ENCODE results near the gene BCAS1.
"Not testable (repeated sequence)": the region's sequence is repeated elsewhere in the genome, so short reads cannot be mapped to it uniquely, and the experiment has no call there.

Gene BCAS1

GRCh38 chr20:54014293-54014926 is 56.0 kb downstream of the BCAS1 start:
- no peak for DNase-seq (ENCODE audit: low spot score)

DNA sequence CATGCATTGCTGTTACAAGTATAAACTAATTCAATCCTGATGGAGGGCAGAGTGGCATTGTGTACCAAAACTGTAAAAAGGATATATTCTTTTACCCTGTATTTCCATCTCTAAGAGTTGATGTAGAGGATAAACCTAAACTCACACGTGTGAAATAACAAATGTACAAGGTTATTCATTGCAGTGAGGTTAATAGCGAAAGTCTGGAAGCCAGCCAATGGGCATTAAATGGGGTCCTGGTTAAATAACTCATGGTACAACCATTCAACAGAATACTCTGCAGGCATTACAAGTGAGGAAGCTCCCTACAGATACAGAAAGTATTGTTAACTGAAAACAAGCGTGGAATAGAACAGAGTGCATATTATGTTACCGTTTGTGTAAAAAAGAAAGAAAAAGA is 56.9 kb downstream of the BCAS1 start:
- no peak for DNase-seq (ENCODE audit: low spot score)

GRCh38 chr20:54011346-54011745 is 59.0 kb downstream of the BCAS1 start:
- DNase-seq (ENCODE audit: low spot score), result no peak

GRCh38 chr20:54006216-54006615 is 64.2 kb downstream of the BCAS1 start:
- DNase-seq (ENCODE audit: low spot score), result not testable (repeated sequence)

- DNase-seq (ENCODE audit: low spot score), result no peak
These were observed 64.9 kb downstream of the BCAS1 start for GRCh38 chr20:54005524-54005923.

DNA sequence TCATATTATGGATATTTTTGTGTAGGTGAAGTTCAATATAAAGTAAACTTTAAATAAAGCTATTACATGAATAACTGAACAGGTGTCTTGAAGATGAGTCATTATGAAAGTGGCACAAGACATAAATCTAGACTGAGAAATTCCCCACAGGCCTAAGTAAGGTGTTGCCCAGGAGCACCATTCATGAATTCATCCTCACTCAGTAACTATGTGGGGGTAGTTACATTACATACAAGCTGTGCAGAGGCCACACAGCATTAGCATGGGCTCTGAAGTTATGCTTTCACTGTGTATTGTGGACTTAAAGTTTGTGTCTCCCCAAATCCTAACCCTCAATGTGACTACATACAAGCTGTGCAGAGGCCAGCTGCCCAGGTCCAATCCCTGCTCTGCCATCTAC is 65.9 kb downstream of the BCAS1 start:
- no peak for DNase-seq (ENCODE audit: low spot score)

GRCh38 chr20:54002741-54003140 is 67.7 kb downstream of the BCAS1 start:
- DNase-seq (ENCODE audit: low spot score), result no peak

DNA sequence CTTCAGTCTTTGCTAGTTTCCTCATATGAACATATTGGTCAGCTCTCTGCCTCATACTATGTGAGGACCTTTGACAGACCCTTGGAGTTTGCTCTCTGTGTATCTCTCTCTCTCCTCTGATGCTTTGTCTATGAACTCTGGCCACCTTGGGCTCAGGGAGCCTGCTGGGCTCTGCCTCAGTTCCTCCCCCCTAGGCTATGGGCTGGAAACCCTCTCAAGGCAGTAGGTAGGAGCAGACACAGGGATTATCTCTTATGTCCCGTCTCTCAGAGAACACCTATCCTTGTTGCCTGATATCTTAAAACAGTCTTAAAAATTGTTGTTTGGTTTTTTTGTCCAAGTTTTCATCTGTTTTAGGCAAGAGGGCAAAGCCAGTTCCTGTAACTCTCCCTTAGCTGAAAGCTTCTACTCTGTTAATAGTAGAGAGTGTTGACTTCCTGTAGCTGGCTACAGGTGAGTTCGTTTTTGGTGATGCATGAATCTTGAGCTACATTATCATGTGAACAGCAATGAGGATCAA is 68.3 kb downstream of the BCAS1 start:
- DNase-seq (ENCODE audit: low spot score), result no peak

DNA sequence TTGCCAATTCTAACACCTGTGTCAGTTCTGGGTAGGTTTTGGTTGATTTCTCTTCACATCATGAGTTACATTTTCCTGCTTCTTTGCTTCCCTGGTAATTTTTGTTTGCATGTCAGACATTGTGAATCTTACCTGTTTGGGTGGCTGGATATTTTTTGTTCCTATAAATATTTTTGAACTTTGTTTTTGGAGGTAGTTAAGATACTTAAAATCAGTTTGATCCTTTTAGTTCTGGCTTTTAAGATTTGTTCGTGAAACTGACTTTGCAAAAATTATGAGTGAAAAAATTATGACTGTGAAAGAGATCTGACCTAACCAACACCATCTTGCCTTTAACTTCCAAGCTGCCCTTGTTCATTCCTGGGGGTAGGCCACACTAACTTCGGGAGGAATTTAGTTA is 69.5 kb downstream of the BCAS1 start:
- no peak for DNase-seq (ENCODE audit: low spot score)

- DNase-seq (ENCODE audit: low spot score), result no peak
These were observed 70.1 kb downstream of the BCAS1 start for GRCh38 chr20:54000262-54000661.

DNA sequence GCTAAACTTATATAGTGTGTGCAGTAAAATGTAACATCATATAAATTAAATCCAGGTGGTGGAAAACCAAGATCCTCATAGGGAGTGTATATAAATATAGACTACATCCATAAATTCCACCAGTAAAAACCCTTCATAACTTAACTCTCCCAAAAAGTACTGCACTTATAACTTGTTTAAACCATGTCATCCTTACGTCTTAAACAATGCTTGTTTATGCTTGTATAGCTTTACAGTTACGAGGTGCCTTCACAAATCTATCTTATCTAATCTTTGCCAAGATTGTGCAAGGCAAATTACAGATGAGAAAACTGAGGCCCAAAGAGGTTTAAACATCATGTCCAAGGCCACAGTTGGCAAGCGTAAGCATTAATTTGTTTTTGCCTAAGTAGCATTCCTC is 71.3 kb downstream of the BCAS1 start:
- no peak for DNase-seq (ENCODE audit: low spot score)

GRCh38 chr20:53996584-53997486 is 73.6 kb downstream of the BCAS1 start:
- no peak for DNase-seq (ENCODE audit: low spot score)

GRCh38 chr20:53995949-53996348 is 74.4 kb downstream of the BCAS1 start:
- no peak for DNase-seq (ENCODE audit: low spot score)

DNA sequence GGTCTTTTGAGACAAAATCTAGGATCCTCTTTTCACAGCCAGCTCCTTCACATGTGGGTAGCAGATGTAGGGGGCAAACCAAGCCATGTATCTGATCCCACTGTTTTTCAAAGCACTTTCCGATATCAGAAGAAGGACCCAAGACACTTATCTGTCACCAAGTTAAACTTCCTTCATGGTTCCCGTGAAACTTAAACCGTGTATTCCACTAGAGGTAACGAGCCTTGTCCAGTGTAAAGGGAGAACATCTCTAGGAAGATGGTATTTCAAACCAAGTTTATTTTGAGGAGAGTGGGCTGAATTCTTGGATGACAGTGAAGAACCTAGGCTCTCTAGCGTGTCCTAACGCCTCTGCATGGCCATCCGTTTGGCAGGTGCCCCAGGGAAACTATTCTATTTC is 76.3 kb downstream of the BCAS1 start:
- no peak for DNase-seq (ENCODE audit: low spot score)

GRCh38 chr20:53993310-53993709 is 77.1 kb downstream of the BCAS1 start:
- no peak for DNase-seq (ENCODE audit: low spot score)

DNA sequence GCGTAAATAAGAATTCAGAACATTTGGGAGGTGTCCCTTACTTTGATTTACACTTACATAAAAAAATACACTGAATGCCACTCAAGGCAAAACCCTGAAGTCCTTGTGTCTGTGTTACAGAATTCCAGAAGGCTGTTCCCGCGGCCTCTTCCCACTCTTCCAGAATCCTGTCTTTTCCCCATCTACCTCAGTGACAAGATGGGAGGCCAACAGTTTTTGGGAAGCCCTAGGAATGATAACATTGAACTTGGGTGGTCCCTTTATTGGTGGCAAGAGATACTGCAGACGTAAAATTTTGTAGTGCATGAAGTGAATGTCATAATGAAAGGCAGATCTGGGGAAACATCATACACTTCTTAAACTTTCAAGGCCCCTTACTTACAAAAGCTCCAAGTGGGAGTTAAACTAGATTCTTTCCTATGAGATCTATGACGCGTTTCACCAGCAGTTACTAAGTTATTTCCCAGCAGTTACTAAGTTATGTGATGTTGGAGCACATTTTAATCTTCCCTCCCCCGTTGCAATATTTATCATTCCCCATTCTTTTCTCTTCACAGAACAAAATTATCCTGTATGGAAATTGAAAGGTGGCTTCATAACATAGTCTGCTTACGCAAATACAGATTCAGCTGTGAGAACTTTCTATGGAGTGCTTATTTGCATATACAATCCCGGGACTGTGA is 79.5 kb downstream of the BCAS1 start:
- no peak for DNase-seq (ENCODE audit: low spot score)

- DNase-seq (ENCODE audit: low spot score), result no peak
These were observed 80.4 kb downstream of the BCAS1 start for GRCh38 chr20:53990003-53990402.

DNA sequence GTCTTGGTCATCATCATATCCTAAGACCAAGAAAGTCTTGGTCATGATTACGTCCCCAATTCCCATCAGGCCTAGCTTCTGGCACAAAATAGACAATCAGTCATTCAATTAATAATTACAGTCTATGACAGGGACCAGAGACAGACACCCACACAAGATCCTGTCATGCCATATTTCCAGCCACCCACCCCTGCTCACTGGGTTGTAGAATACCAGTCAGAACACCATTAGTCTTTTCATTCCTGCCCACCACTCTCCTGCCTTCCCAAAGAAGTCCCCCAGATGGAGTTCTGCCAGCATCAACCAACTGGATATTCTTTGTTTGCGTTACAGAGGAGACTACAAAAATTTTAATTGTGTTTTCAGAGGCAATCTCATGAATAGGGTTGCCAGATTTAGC is 81.0 kb downstream of the BCAS1 start:
- no peak for DNase-seq (ENCODE audit: low spot score)

DNA sequence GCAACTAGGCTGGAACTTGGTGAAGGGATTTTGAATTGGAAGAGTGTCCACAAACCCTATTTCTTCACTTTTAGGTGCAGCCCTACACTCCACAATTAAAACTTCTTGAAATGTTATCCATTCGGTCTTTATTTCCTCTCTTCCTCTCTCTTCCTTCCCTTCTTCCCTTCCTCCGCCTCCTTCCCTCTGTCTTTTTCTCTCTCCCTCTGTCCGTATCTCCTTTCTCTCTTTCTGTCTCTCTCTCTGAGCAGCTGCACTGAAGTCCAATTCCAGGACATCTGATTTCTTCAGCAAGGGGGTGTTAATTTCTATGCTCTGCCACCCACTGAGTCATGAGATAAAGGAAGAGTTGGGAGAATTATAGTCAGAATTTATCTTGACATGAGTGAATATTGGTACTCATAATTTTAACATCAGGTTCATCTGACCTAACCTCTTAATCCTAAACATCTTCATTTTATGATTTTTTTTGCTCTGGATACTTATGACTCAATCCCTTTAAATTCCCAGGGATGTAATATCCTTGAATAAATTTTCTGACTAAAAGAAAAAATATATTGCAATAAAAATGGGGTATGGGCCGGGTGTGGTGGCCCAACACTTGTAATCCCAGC is 84.2 kb downstream of the BCAS1 start:
- DNase-seq (ENCODE audit: low spot score), result no peak

GRCh38 chr20:53985150-53985518 is 85.3 kb downstream of the BCAS1 start:
- DNase-seq (ENCODE audit: low spot score), result no peak

DNA sequence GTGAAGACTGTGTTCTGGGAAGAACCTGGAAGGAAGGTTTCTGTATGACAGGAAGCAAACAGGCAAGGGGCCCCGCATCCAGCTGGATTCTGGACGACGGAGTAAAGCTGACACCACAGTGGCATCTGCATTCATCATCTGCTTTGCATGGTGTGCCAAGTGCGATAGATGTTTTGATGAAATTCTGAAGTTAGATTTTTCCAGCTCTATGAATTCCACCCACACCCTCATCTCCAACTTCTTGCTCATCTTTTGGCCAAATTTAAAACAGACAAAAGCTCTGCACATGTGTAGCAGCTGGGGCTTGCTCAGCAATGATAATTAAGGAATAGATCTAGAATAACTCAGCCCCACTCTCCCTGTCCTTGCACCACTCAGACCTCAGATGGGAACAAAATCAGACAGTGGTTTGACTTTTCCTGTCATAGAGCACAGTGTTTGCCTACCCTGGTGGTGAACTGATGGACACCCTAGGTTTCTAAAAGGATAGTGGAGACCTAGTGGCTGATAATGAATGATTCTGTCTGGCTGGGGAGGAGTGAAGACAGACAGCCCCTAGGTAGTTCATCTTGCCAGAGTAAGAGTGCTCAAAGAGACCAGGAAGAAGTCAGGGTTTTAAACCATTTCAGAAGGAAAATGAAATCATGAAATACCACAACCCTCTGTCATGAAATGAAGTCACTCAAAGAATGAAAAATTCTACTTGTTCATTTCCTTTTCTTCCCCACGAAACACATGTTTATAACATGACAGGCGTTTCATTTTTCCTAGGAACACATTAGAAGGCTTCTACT is 85.8 kb downstream of the BCAS1 start:
- no peak for DNase-seq (ENCODE audit: low spot score)

DNA sequence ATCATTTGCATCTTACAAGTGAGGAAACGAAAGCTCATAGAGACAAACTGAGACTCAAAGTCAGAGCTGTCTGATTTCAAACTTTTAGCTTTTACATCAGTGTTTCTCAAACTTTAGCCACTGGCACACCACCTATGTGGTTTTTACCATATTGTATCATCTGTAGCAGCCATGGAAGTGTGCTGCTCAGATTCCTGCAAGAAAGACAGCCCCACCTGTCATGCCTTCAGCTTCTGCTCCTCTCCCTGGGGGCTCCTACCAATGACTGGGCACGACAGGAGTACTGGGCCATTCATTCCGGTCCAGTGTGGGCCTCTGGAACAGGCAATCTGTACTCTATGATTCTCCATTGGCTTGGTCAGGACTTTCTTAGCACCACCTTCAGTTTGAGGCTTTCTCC is 87.0 kb downstream of the BCAS1 start:
- DNase-seq (ENCODE audit: low spot score), result no peak

All from AG08396 (cell line).